Measurements from ENCODE around the gene FOXI1.

The FOXI1 gene

DNA sequence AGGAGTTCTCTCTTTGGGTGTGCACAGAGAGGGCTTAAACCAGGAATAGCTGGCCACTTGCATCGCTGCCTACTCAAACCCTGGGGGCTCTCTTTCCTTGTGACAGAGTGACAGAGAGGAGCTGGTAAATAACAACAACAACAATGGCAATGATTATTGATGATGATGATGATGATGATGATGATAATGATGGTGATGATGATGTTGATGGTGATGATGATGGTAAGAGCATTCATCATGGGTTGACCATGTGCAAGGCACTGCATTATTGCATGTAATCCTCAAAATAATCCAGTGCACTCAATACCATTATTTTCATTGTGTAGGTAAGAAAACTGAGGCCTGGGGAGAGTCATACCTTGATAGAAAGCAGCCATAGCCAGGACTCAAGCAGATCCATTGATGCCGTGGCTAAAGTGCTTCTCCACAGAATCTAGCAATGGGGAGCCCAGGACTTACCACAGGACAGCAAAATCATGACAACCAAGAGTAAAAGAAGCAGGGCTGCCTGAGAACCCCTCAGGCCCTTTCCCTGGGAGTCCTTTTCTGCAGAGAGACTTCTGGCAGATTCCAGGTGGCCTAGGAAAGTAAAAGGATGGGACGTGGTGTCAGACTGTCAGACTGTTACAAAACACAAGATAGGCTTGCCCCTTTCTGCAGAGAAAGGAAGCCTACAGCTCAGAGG, 4.8 kb downstream of the FOXI1 start:
- ChIA-PET CTCF (interaction anchor here (0.7 kb wide), 1 partner anchor 10 kb away, joined by 5 read pairs; no protein-coding TSS in a partner anchor), POLR2A (no interaction called here)
- H3K36me3 ChIP-seq (ENCODE audit: control insufficient read depth in 2 of 2, insufficient read depth in 1 of 2, low read length in 2 of 2), result no peaks in the 10 kb centered on the region
- H3K4me3 ChIP-seq (ENCODE audit: low read depth, low read length), result no peak overlapping the region
- H3K4me1 ChIP-seq (ENCODE audit: control insufficient read depth, insufficient read depth, low read length), result no peaks in the 10 kb centered on the region
- TF ChIP-seq ZNF513 (tag by site-specific recombination; IDR thresholded peaks at IDR 0.05) (peak; percentile 84), ZXDB (tag by site-specific recombination; IDR thresholded peaks at IDR 0.05) (no peak)
- no peak overlapping the region for H3K27ac ChIP-seq (ENCODE audit: extremely low read depth, low read depth, low read length)
- no peaks in the 10 kb centered on the region for H3K9me3 ChIP-seq (ENCODE audit: control insufficient read depth, insufficient read depth, low read depth, low read length)

- no peaks in the 10 kb centered on the region for H3K36me3 ChIP-seq (ENCODE audit: control insufficient read depth in 2 of 2, insufficient read depth in 1 of 2, low read length in 2 of 2)
- no peaks in the 10 kb centered on the region for H3K4me1 ChIP-seq (ENCODE audit: control insufficient read depth, insufficient read depth, low read length)
- ChIA-PET POLR2A (no interaction called here), CTCF (no interaction called here)
- H3K4me3 ChIP-seq (ENCODE audit: low read depth, low read length), result no peak overlapping the region
- no peak overlapping the region for H3K27ac ChIP-seq (ENCODE audit: extremely low read depth, low read depth, low read length)
- no peak for TF ChIP-seq MYNN (tag by site-specific recombination; IDR thresholded peaks at IDR 0.05; ENCODE audit: borderline replicate concordance)
- no peak for TF ChIP-seq ZNF677 (tag by site-specific recombination; IDR thresholded peaks at IDR 0.05)
- no peak for TF ChIP-seq ZBTB11 (tag by site-specific recombination; conservative IDR thresholded peaks at IDR 0.05; ENCODE audit: low read depth)
- no peak for TF ChIP-seq INSM2 (tag by site-specific recombination; IDR thresholded peaks at IDR 0.05)
- no peak for TF ChIP-seq ZNF473 (tag by site-specific recombination; IDR thresholded peaks at IDR 0.05)
- no peak for TF ChIP-seq ZNF211 (tag by site-specific recombination; IDR thresholded peaks at IDR 0.05; ENCODE audit: low read depth)
- no peak for TF ChIP-seq ZNF148 (tag by site-specific recombination; IDR thresholded peaks at IDR 0.05; ENCODE audit: borderline replicate concordance)
- TF ChIP-seq ZBTB21 (tag by site-specific recombination; IDR thresholded peaks at IDR 0.05), result no peak
- TF ChIP-seq ZNF501 (tag by site-specific recombination; IDR thresholded peaks at IDR 0.05), result no peak
- TF ChIP-seq ZNF155 (tag by site-specific recombination; IDR thresholded peaks at IDR 0.05), result no peak
- no peak for TF ChIP-seq ZNF660 (tag by site-specific recombination; IDR thresholded peaks at IDR 0.05)
- TF ChIP-seq ZNF626 (tag by site-specific recombination; IDR thresholded peaks at IDR 0.05), result no peak
- TF ChIP-seq, protein P1, sequence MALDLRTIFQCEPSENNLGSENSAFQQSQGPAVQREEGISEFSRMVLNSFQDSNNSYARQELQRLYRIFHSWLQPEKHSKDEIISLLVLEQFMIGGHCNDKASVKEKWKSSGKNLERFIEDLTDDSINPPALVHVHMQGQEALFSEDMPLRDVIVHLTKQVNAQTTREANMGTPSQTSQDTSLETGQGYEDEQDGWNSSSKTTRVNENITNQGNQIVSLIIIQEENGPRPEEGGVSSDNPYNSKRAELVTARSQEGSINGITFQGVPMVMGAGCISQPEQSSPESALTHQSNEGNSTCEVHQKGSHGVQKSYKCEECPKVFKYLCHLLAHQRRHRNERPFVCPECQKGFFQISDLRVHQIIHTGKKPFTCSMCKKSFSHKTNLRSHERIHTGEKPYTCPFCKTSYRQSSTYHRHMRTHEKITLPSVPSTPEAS (tag by site-specific recombination; IDR thresholded peaks at IDR 0.05), result no peak
- no peak for TF ChIP-seq ZNF670 (tag by site-specific recombination; IDR thresholded peaks at IDR 0.05; ENCODE audit: low read depth)
- no peak for TF ChIP-seq ZNF221 (tag by site-specific recombination; IDR thresholded peaks at IDR 0.05; ENCODE audit: borderline replicate concordance)
- TF ChIP-seq, protein P2, sequence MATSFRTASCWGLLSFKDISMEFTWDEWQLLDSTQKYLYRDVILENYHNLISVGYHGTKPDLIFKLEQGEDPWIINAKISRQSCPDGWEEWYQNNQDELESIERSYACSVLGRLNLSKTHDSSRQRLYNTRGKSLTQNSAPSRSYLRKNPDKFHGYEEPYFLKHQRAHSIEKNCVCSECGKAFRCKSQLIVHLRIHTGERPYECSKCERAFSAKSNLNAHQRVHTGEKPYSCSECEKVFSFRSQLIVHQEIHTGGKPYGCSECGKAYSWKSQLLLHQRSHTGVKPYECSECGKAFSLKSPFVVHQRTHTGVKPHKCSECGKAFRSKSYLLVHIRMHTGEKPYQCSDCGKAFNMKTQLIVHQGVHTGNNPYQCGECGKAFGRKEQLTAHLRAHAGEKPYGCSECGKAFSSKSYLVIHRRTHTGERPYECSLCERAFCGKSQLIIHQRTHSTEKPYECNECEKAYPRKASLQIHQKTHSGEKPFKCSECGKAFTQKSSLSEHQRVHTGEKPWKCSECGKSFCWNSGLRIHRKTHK (tag by site-specific recombination; IDR thresholded peaks at IDR 0.05), result no peak
- TF ChIP-seq ZFHX2 (tag by site-specific recombination; conservative IDR thresholded peaks at IDR 0.05), result no peak
- no peak for TF ChIP-seq YY1 (tag by site-specific recombination; IDR thresholded peaks at IDR 0.05)
- no peak for TF ChIP-seq GLI2 (tag by site-specific recombination; IDR thresholded peaks at IDR 0.05; ENCODE audit: borderline replicate concordance, low read depth)
- H3K9me3 ChIP-seq (ENCODE audit: control insufficient read depth, insufficient read depth, low read depth, low read length), result no peaks in the 10 kb centered on the region
Observed at GRCh38 chr5:170111088-170111785, 5.5 kb downstream of the FOXI1 start.

Data from HEK293 (cell line).